Measurements from ENCODE around the gene ZAP70.

The ZAP70 gene

GRCh38 chr2:97735161-97735561 lies 21.8 kb downstream of the ZAP70 start:
- DNase-seq = no peak

- DNase-seq = no peak
Observed at GRCh38 chr2:97736185-97736584, 22.8 kb downstream of the ZAP70 start.

- DNase-seq = no peak
Observed at GRCh38 chr2:97736608-97737330, 23.4 kb downstream of the ZAP70 start.

- no peak for DNase-seq
Observed at GRCh38 chr2:97737421-97738178, 24.2 kb downstream of the ZAP70 start.

GRCh38 chr2:97738179-97739019 lies 25.0 kb downstream of the ZAP70 start:
- no peak for DNase-seq

GRCh38 chr2:97739020-97739892 lies 25.9 kb downstream of the ZAP70 start:
- no peak for DNase-seq

GRCh38 chr2:97739893-97740245 lies 26.5 kb downstream of the ZAP70 start:
- DNase-seq = no peak

GRCh38 chr2:97740590-97741182 lies 27.3 kb downstream of the ZAP70 start:
- peak in 2 of 5 donors; percentile 33 to 35 for DNase-seq

GRCh38 chr2:97741251-97741650 lies 27.9 kb downstream of the ZAP70 start:
- no peak for DNase-seq

- no peak for DNase-seq
Observed at GRCh38 chr2:97741686-97742085, 28.3 kb downstream of the ZAP70 start.

GRCh38 chr2:97742381-97742847 lies 29.0 kb downstream of the ZAP70 start:
- peak in 1 of 5 donors; percentile 57 for DNase-seq

GRCh38 chr2:97743913-97744312 lies 30.5 kb downstream of the ZAP70 start:
- no peak for DNase-seq

GRCh38 chr2:97745474-97746174 lies 32.2 kb downstream of the ZAP70 start:
- peak in 1 of 5 donors; percentile 75 for DNase-seq

- DNase-seq = no peak
Observed at GRCh38 chr2:97747285-97747684, 33.9 kb downstream of the ZAP70 start.

- no peak for DNase-seq
Observed at GRCh38 chr2:97747716-97748115, 34.3 kb downstream of the ZAP70 start.

- no peak for DNase-seq
Observed at GRCh38 chr2:97749581-97749980, 36.2 kb downstream of the ZAP70 start.

- DNase-seq = no peak
Observed at GRCh38 chr2:97750017-97750416, 36.6 kb downstream of the ZAP70 start.

GRCh38 chr2:97751752-97752151 lies 38.4 kb downstream of the ZAP70 start:
- DNase-seq = no peak

- DNase-seq = no peak
Observed at GRCh38 chr2:97752342-97753334, 39.3 kb downstream of the ZAP70 start.

Data from T-helper 1 cell (primary cell).